Non-pigmented ciliary epithelial cell (primary cell): ENCODE results near the gene RLN2.
"Not testable (repeated sequence)": the region's sequence is repeated elsewhere in the genome, so short reads cannot be mapped to it uniquely, and the experiment has no call there.

Experiments
- DNase-seq: peaks from one replicate; pipeline ENCODE4 v3.0.0-alpha.2; 2010; ENCODE audit warnings: low read depth

The RLN2 gene

GRCh38 chr9:5303840-5304795, at the start of gene RLN2:
Gene RLN2, minus strand, starts transcription at chr9:5304716. Its CDS starts 136 bp downstream, at chr9:5304580.
- not testable (repeated sequence) for DNase-seq

DNA sequence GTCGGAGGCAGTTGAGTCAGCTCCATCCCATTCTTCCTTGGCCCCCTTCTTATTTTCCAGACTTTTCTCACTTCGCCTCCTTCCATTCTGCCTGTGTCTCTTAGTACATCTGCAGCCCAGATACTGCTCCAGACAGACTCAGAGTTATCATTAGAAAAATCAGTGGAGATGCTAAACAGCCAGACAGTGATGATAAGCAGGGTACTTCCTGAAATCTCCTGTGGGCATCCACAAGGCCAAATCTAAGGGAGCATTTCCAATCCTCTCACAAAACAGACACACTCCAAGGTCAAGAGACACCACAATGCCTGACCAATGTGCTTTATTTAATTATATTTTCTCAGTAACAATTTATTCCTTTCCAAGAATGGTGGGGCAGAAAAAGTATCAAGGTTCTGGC, 49.7 kb upstream of the RLN2 start:
- no peak for DNase-seq

- DNase-seq = no peak
These were observed 48.2 kb upstream of the RLN2 start for GRCh38 chr9:5352637-5353248.

DNA sequence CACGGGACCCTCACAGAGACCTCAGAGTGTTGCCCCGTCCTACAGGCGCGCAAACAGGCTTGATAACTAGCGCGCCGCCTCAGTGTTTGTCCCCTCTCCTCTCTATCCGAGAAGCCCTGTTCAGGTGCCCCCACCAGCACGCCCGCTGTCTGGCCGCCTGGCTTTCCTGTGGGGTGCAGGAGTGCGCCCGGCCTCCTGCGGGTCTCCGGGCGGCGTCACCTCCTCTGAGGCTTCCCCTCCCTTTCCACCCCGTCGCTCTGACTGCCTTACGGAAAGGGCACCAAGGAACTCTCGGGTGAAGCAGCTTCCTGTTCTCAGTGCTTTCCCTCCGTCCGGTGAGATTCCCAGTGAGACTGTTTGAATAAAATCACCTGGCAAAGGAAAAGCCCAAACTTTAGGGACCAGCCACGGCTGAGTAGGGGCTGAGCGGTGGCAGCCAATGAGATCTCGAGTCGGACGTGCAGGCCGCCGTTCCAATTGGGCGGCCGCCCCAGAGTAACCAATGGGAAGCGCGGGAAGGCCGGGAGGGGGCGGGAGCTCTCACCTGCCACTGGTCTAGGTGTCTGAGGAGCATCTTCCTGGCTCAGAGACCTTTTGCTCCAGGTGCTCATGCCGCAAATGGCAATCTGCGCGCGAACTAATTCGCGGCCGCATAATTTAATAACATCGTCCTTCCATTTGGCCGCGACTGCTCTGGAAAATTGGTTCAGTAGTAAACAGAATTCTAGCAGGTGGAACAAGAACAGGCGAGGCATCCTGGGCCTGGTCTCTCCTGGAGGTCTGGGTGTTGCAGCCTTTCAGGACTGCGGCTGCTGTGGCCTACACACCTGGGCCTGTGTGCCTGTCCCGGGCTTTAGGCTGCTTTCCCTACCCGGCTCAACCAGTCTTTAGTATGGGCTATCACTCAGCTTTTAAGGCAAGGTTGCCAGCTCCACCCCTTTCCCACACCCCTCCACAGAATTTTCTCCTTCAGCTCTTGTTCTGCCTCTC, 34.8 kb upstream of the RLN2 start, which contains the start of gene RLN1:
Gene RLN1, minus strand, starts transcription at position 885 of the 990 bp plus-strand sequence. Its CDS starts 130 bp downstream, at position 755.
- DNase-seq = not testable (repeated sequence)

- DNase-seq = no peak
These were observed 32.2 kb upstream of the RLN2 start for GRCh38 chr9:5336688-5337087.

GRCh38 chr9:5331276-5331675, 26.8 kb upstream of the RLN2 start:
- DNase-seq = not testable (repeated sequence)

DNA sequence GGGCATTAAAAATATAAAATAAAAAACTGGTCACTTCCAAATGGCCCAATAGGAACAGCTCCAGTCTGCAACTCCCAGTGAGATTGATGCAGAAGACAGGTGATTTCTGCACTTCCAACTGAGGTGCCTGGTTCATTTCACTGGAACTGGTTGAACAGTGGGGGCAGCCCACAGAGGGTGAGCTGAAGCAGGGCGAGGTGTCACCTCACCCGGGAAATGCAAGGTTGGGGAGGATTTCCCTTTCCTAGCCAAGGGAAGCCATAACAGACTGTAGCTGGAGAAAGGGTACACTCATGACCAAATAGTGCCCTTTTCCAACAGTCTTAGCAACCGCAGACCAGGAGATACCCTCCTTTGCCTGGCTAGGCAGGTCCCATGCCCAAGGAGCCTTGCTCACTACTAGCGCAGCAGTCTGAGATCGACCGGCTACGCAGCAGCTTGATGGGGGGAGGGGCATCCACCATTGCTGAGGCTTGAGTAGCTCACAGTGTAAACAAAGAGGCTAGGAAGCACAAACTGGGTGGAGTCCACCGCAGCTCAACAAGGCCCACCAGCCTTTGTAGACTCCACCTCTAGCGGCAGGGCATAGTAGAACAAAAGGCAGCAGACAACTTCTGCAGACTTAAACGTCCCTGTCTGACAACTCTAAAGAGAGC, 22.5 kb upstream of the RLN2 start:
- DNase-seq = no peak

DNA sequence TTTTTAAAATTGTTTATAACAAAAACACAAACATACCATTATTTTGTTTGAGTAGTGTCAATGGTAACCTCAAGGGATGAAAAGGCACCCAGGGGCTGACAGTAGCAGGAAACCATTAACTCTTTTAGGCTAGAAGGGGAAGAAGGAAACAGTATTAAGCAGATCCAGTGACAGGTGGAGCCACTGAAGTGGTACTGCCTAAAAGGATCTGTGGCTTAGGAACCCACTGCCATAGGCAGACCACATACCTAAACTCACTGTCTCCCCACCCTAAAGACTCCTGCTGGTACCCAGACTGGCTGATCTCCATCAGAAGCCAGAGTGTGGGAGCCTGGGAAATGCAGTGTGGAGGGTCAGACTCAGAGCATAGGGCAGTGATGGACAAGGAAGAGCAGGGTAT, 21.7 kb upstream of the RLN2 start:
- DNase-seq = no peak

DNA sequence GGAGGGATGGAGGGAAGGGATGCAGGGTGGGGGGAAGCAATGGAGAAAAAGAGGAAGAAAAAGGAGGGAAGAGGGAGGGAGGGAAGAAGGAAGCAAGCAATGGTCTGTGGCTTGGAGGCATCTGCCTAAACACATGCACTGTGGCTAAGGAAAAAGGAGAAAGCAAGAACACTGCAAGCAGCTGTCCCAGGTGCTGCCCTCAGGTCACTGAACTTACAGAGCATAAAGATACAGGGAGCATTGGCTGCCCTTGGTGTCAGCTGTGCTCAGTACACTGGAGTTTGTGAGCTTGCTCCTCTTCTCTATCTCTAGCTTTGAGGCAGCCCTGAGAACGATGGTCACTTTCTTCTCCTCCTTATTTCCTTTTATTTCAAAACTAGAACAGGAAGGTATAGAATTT, 17.1 kb upstream of the RLN2 start:
- DNase-seq = not testable (repeated sequence)

DNA sequence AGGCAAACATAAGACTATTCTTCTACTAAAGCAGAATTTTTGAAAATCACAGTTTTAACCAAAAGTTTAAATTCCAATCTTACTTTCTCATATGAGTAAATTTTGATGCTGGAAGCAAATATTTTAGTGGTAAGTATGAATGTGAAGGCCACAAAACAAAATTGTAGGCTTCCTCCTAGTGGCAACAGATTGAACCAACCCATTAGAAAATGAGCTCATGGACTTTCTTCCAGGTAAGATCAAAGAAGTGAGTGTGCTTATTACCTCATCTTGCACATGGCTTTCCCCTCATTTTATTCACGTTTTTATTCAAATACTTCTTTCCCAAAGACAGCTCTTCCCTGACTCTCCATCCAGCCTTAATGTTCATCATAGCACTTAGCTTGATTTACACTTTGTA, 16.5 kb upstream of the RLN2 start:
- DNase-seq = no peak

GRCh38 chr9:5316406-5316805, 11.9 kb upstream of the RLN2 start:
- DNase-seq = not testable (repeated sequence)

- no peak for DNase-seq
These were observed 10.8 kb upstream of the RLN2 start for GRCh38 chr9:5315187-5315923.

GRCh38 chr9:5310851-5311250, 6.3 kb upstream of the RLN2 start:
- no peak for DNase-seq

DNA sequence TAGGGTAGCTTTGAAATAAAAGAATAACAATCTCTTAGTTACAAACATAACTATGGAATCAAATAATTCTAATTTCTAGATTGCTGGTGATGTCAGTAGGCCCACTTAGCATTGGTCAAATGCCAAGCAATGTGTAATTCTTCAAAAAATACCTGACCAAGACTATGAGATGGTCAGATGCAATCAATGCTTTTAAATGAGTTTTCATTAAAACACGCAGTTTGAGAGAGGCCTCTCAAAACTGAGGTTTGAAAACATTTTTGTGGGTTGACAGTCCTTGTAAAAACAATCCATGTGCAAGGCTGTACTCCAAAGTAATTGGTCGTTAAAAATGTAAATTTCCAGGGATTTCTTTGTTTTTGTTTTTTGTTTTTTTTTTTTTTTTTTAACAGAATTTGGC, 1.2 kb upstream of the RLN2 start:
- DNase-seq = no peak

DNA sequence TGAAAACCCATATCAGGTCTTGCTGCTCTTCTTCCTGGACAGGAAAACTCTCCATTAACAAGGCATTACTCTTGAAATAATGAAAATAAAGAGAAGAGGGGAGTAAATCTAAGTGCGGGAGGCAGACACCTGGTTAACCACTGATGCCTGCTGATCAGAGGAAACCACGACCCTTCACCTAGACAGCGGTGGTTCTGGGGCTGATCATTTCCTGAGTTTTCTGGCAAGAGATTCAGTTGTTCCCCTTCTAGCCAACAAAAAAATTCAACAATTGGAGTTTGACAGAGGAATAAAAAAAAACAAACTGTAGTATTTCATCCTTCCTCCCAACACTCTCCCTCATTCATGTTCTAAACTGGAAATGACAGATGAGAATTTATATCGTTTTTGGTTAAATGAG, 3.0 kb downstream of the RLN2 start:
- DNase-seq = no peak

GRCh38 chr9:5292141-5292540, 12.4 kb downstream of the RLN2 start:
- no peak for DNase-seq

GRCh38 chr9:5288591-5288990, 15.9 kb downstream of the RLN2 start:
- DNase-seq = peak; percentile 8

DNA sequence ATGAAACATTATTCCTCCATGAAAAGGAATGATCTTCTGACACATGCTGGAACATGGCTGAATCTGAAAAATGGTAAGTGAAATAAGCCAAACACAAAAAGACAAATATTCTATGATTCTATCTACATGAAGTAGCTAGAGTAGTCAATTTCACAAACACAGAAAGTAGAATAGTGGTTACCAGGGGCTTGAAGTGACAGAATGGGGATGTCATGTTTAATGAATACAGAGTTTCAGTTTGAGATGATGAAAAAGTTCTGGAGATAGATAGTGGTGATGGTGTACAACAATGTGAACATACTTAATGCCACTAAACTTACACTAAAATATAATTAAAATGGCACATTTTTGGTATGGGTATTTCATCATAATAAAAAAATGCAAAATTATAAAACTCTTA, 18.3 kb downstream of the RLN2 start:
- no peak for DNase-seq

GRCh38 chr9:5278486-5278885, 26.0 kb downstream of the RLN2 start:
- DNase-seq = no peak

- no peak for DNase-seq
These were observed 29.7 kb downstream of the RLN2 start for GRCh38 chr9:5274770-5275169.

DNA sequence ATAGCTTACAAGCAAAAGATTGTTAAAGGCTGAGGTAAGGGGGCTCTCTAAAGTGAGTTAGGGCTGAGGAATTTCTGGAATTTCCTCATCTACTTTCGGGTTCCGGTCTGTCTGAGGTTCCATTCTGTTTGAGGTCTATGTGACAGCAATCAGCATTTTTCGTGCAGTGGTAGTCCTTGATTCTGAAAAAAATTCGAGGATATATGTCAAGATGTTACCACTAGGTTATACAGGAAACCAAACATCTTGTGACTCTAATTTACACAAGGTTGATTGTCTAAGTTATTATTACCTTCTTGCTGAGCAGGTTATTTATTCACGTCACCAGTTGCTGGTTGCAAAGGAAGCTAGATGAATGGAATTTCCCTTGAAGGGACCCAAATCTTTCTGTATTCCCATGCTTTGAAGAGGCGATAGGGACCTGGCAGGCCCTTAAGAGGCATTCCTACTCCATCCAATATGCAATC, 35.2 kb downstream of the RLN2 start:
- peak; percentile 60 for DNase-seq
